DMS53 treated with DMSO at 0.1 percent for 48 hours (cell line): ENCODE measurements around the gene GABBR1.

Experiments used
- DNase-seq: peaks from one replicate; lab custom pipeline; 2025; ENCODE audit not compliant: unreplicated experiment; lab: John Stamatoyannopoulos, UW

GABBR1 gene

GRCh38 chr6:29625337-29625930 lies 7.5 kb downstream of the GABBR1 start:
- DNase-seq = no peak

- DNase-seq = no peak
These were observed 8.4 kb downstream of the GABBR1 start for GRCh38 chr6:29624520-29624961.

GRCh38 chr6:29620630-29621029 lies 12.4 kb downstream of the GABBR1 start:
- no peak for DNase-seq

- DNase-seq = no peak
These were observed 13.3 kb downstream of the GABBR1 start for GRCh38 chr6:29619578-29620160.

GRCh38 chr6:29617782-29618554 lies 15.0 kb downstream of the GABBR1 start:
- DNase-seq = no peak

- no peak for DNase-seq
These were observed 21.6 kb downstream of the GABBR1 start for GRCh38 chr6:29611426-29611825.

- DNase-seq = no peak
These were observed 22.4 kb downstream of the GABBR1 start for GRCh38 chr6:29610540-29610939.

- DNase-seq = no peak
These were observed 24.9 kb downstream of the GABBR1 start for GRCh38 chr6:29608131-29608530.

- DNase-seq = no peak
These were observed 29.1 kb downstream of the GABBR1 start for GRCh38 chr6:29603930-29604329.

- no peak for DNase-seq
These were observed 29.5 kb downstream of the GABBR1 start for GRCh38 chr6:29603456-29603855.

- no peak for DNase-seq
These were observed 30.2 kb downstream of the GABBR1 start for GRCh38 chr6:29602564-29603361.

- DNase-seq = no peak
These were observed 34.7 kb downstream of the GABBR1 start for GRCh38 chr6:29598172-29598747.

GRCh38 chr6:29597184-29597583 lies 35.8 kb downstream of the GABBR1 start:
- DNase-seq = no peak

- no peak for DNase-seq
These were observed 36.5 kb downstream of the GABBR1 start for GRCh38 chr6:29596381-29596900.

GRCh38 chr6:29593199-29593855 lies 39.7 kb downstream of the GABBR1 start:
- no peak for DNase-seq

GRCh38 chr6:29591677-29592076 lies 41.3 kb downstream of the GABBR1 start:
- DNase-seq = no peak

GRCh38 chr6:29590218-29590808 lies 42.7 kb downstream of the GABBR1 start:
- DNase-seq = no peak

GRCh38 chr6:29589423-29590048 lies 43.4 kb downstream of the GABBR1 start:
- DNase-seq = peak; percentile 34

GRCh38 chr6:29584821-29585220 lies 48.2 kb downstream of the GABBR1 start, which contains the start of gene OR2H2:
Gene OR2H2, plus strand, starts transcription at chr6:29585121. Its CDS starts 2,824 bp downstream, at chr6:29587945.
- DNase-seq = no peak
